Muscle of leg (tissue), 11 donors: ENCODE data around the gene BAD. TPM values are rescaled to one million over a fixed set of nuclear protein-coding genes. Genes with fewer than 3 reads are reported as not detected.
"Not testable (repeated sequence)": the region's sequence is repeated elsewhere in the genome, so short reads cannot be mapped to it uniquely, and the experiment has no call there.

Experiments
- DNase-seq: peaks from one replicate; pipeline ENCODE4 v3.0.0; 2013
- H3K27ac ChIP-seq: one replicate; pipeline ENCODE4 v1.5.1; 2013; ENCODE audit warnings: mild to moderate bottlenecking, low read length, control low read depth
- H3K27me3 ChIP-seq: one replicate; pipeline ENCODE4 v1.6.1; 2013; ENCODE audit warnings: low read length; ENCODE audit not compliant: control insufficient read depth, insufficient read depth
- H3K36me3 ChIP-seq: one replicate; pipeline ENCODE4 v1.6.1; 2013; ENCODE audit warnings: low read length; ENCODE audit not compliant: control insufficient read depth, insufficient read depth
- H3K4me1 ChIP-seq: one replicate; pipeline ENCODE4 v1.6.1; 2013; ENCODE audit warnings: low read length; ENCODE audit not compliant: control insufficient read depth, insufficient read depth
- H3K4me3 ChIP-seq: one replicate; pipeline ENCODE4 v1.5.1; 2013; ENCODE audit warnings: low read length, control low read depth
- H3K9me3 ChIP-seq: replicated peaks from 2 replicates; pipeline ENCODE4 v1.6.1; 2013; ENCODE audit warnings: low read depth, low read length; ENCODE audit not compliant: control insufficient read depth
- WGBS: methylation state at CpG from one replicate; pipeline ENCODE4 v1.1.5; 2013; ENCODE audit warnings: missing lambda C conversion rate; ENCODE audit not compliant: insufficient coverage; 5-methylcytosine and 5-hydroxymethylcytosine counted together
- polyA plus RNA-seq, 8 donors: library from polyadenylated mRNA; unstranded; fragments of 120-200 nt; gene quantifications; one replicate each; pipeline versions ENCODE4 v1.2.1 to v1.2.3, GENCODE V29; 2013; ENCODE audit warnings: inconsistent platforms in 1 of 8, low replicate concordance in 1 of 8; ENCODE audit not compliant: insufficient read length in 8 of 8, insufficient read depth in 1 of 8
- total RNA-seq: library from RNA; stranded (reverse); fragments of 120-200 nt; gene quantifications from one replicate; pipeline ENCODE4 v1.2.4, GENCODE V29; 2013

Gene BAD
- total and polyA plus RNA-seq, 9 donors, result 28.0 to 52.2 (median 35.3) TPM

DNA sequence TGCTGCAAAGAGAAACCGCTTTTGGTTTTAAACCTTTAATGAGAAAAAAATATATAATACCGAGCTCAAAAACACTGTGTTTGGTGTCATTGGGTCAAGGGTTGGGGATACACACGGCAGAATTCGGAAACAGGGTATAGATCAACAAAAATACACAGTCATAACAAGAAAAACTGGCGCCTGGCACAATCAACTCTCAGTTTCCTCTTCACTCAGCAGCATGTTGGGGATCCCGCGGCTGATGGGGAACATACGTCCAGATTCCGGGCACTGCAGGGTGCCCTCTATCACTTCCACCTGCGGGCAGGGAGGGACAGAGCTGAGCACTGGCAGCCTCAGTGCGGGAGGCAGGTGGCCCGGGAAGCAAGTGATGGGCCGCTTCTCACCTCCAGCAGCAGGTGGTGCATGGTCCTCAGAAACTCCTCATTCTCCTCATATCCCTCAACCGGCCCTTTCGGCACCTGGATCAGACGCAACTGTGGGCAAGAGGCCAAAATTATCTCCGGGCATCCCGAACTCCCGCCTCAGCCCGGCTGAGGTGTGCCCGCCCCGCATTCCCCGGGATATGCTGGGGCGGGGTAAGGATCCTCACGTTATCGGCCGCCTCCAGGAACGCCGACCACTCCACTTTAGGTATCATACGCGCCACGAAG, 32.3 kb upstream of the BAD start:
- H3K36me3 ChIP-seq, result peaks cover 45% of the 10 kb centered on the region
- DNase-seq, result peak; percentile 57
- H3K27me3 ChIP-seq, result no peaks in the 10 kb centered on the region
- peak overlapping the region; percentile 100 for H3K27ac ChIP-seq
- H3K4me1 ChIP-seq, result peaks cover 36% of the 10 kb centered on the region
- WGBS, result 1% methylated on average over 26 of the region's 32 CpGs
- no peaks in the 10 kb centered on the region for H3K9me3 ChIP-seq
- H3K4me3 ChIP-seq, result peak overlapping the region; percentile 99

DNA sequence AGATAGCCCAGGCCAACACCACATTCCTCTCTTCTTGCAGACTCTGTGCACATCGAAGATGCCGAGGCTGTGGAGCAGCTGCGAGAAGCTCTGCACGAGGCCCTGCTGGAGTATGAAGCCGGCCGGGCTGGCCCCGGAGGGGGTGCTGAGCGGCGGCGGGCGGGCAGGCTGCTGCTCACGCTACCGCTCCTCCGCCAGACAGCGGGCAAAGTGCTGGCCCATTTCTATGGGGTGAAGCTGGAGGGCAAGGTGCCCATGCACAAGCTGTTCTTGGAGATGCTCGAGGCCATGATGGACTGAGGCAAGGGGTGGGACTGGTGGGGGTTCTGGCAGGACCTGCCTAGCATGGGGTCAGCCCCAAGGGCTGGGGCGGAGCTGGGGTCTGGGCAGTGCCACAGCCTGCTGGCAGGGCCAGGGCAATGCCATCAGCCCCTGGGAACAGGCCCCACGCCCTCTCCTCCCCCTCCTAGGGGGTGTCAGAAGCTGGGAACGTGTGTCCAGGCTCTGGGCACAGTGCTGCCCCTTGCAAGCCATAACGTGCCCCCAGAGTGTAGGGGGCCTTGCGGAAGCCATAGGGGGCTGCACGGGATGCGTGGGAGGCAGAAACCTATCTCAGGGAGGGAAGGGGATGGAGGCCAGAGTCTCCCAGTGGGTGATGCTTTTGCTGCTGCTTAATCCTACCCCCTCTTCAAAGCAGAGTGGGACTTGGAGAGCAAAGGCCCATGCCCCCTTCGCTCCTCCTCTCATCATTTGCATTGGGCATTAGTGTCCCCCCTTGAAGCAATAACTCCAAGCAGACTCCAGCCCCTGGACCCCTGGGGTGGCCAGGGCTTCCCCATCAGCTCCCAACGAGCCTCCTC, 31.4 kb upstream of the BAD start:
- Histone ChIP-seq H3K36me3 (peaks cover 37% of the 10 kb centered on the region), H3K4me1 (peaks cover 36% of the 10 kb centered on the region)
- not testable (repeated sequence) for H3K27ac ChIP-seq, H3K27me3 ChIP-seq, H3K4me3 ChIP-seq, H3K9me3 ChIP-seq, DNase-seq
- 76% methylated on average over 20 of the region's 25 CpGs for WGBS

DNA sequence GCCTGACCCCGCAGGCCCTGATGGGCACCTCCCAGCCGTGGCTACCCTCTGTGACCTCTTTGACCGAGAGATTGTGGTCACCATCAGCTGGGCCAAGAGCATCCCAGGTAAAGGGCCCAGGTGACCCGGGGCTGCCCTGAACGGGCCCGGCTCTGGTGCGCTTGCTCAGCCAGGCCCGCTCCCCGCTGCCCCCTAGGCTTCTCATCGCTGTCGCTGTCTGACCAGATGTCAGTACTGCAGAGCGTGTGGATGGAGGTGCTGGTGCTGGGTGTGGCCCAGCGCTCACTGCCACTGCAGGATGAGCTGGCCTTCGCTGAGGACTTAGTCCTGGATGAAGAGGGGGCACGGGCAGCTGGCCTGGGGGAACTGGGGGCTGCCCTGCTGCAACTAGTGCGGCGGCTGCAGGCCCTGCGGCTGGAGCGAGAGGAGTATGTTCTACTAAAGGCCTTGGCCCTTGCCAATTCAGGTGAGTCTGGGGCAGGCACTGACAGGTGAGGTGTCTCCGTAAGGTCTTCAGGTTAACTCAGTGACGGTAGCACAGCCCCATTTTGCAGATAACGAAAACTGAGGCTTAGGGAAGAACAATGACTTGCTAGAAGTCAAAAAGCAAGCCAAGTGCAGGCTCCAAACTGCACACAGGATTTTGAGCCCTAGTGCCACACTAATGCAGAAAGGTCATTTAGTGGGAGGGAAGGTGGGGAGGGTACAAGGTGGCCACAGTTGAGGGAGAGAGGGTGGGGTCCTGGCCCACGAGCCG, 30.5 kb upstream of the BAD start:
- Histone ChIP-seq H3K36me3 (peaks cover 31% of the 10 kb centered on the region), H3K4me1 (peaks cover 36% of the 10 kb centered on the region), H3K27me3 (no peaks in the 10 kb centered on the region), H3K27ac (no peak overlapping the region), H3K9me3 (no peaks in the 10 kb centered on the region), H3K4me3 (no peak overlapping the region)
- WGBS, result 81% methylated on average over 22 of the region's 24 CpGs
- DNase-seq, result no peak

DNA sequence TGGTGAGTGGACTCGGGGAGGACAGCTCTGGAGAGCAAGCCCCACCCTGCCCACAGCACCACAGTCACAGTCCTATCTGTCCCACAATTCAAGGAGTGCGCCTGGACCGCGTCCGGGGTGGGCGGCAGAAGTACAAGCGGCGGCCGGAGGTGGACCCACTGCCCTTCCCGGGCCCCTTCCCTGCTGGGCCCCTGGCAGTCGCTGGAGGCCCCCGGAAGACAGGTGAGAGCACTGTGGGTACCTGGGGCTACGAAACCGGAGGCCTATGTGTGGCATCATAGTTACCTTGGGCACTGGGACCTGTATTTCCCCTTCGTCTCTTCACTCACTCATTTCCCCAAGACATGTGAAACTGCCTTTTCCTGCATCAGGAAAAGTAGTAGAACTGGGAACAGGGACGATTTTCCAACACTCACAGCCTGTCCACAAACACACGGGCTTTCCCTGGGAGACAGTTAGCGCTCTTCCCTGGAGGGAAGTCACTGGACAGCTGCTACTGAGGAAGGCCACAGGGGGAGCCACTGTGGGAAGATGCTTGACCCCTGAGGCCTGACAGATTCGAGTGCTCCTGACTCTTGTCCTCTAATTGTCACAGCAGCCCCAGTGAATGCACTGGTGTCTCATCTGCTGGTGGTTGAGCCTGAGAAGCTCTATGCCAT, 29.8 kb upstream of the BAD start:
- DNase-seq, result no peak
- H3K9me3 ChIP-seq, result no peaks in the 10 kb centered on the region
- WGBS, result 91% methylated on average over 13 of the region's 19 CpGs
- H3K4me3 ChIP-seq, result no peak overlapping the region
- H3K27ac ChIP-seq, result peak overlapping the region; percentile 79
- peaks cover 32% of the 10 kb centered on the region for H3K4me1 ChIP-seq
- peaks cover 26% of the 10 kb centered on the region for H3K36me3 ChIP-seq
- no peaks in the 10 kb centered on the region for H3K27me3 ChIP-seq

DNA sequence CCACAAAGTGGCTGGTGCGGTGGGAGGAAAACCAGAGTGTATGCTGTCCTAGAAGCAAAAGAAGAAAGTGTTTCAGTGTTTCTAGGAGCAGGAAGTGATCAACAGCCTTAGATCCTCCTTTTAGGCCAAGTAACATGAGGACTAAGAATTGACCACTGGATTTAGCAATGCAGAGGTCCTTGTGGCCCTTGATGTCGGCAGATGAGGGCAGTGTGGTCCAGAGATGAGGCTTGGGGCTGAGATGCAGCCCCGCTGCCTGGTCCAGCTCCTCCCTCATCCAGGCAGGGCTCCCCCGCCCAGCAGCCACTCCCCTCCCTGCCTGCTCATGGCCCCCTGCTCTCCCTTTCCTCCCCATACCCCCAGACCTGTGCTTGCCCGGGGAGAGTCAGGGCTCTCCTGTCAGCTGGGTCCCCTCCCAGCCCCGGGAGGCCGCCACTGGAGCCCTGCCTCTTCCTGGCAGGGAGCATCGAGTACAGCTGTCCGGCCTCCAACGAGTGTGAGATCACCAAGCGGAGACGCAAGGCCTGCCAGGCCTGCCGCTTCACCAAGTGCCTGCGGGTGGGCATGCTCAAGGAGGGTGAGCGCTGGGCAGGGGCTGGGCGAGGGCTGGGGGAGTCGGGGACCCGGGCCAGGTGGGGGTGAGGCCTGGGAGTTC, 29.2 kb upstream of the BAD start:
- DNase-seq, result peak; percentile 79
- no peaks in the 10 kb centered on the region for H3K27me3 ChIP-seq
- 61% methylated on average over 14 of the region's 18 CpGs for WGBS
- peaks cover 26% of the 10 kb centered on the region for H3K4me1 ChIP-seq
- peaks cover 26% of the 10 kb centered on the region for H3K36me3 ChIP-seq
- H3K27ac ChIP-seq, result peak overlapping the region; percentile 79
- H3K9me3 ChIP-seq, result no peaks in the 10 kb centered on the region
- no peak overlapping the region for H3K4me3 ChIP-seq

DNA sequence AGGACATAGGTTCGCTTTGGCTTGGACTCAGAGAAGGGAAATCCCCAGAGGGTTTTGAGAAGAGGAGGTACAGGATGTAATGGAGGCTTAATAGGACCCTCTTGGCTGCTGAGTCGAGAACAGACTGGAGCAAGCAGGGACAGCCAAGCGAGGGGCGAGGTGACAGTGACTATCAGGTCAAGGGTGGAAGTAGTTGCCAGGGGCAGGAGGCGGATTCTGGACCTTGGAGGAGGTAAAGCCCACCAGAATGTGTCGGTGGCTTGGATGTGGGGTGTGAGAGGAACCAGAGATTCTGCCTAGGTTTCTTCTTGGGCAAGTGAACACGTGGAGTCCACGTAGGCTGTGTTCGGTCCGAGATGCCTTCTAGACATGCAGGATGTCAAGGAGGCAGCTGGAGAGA, 28.5 kb upstream of the BAD start:
- peaks cover 26% of the 10 kb centered on the region for H3K36me3 ChIP-seq
- no peak for DNase-seq
- H3K9me3 ChIP-seq, result no peaks in the 10 kb centered on the region
- no peak overlapping the region for H3K4me3 ChIP-seq
- 88% methylated on average over 10 of the region's 10 CpGs for WGBS
- peaks cover 25% of the 10 kb centered on the region for H3K4me1 ChIP-seq
- H3K27ac ChIP-seq, result no peak overlapping the region
- H3K27me3 ChIP-seq, result no peaks in the 10 kb centered on the region

DNA sequence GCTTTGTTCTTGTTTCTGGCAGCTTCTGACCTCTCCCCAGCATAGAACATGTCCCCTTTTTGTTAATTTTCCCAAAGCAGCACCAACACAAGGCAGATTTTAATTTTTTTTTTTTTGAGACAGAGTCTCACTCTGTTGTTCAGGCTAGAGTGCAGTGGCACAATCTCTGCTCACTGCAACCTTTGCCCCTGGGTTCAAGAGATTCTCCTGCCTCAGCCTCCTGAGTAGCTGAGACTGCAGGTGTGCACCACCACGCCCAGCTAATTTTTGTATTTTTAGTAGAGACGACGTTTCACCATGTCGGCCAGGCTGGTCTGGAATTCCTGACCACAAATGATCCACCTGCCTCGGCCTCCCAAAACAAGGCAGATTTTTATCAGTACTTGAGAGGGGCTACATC, 23.3 kb upstream of the BAD start:
- not testable (repeated sequence) for H3K27me3 ChIP-seq, H3K9me3 ChIP-seq, H3K27ac ChIP-seq, H3K4me3 ChIP-seq, DNase-seq, H3K36me3 ChIP-seq
- H3K4me1 ChIP-seq, result peaks cover 20% of the 10 kb centered on the region
- WGBS, result 83% methylated on average over 5 of the region's 5 CpGs

DNA sequence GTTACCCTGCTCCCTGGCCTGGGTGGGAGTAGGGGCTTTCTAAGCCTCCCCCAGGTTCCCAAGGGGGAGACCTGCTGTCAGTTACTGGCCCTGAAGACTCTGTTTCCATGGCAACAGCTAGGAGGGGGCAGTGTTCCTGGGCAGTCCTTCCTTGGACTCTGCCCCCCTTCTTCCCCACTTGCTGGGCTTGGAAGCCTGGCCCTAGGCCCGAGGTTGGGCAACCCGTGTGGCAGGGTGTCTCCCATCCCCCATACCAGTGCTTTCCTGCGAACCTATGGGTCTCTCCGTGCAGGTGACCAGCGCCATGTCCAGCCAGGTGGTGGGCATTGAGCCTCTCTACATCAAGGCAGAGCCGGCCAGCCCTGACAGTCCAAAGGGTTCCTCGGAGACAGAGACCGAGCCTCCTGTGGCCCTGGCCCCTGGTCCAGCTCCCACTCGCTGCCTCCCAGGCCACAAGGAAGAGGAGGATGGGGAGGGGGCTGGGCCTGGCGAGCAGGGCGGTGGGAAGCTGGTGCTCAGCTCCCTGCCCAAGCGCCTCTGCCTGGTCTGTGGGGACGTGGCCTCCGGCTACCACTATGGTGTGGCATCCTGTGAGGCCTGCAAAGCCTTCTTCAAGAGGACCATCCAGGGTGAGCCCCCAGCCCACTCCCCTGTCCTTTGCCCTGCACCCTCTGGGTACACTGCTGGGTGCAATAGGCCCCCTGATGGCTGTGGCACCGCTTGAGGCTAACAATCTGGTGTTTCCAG, 22.6 kb upstream of the BAD start:
- Histone ChIP-seq H3K9me3 (no peaks in the 10 kb centered on the region), H3K27me3 (peaks cover 2% of the 10 kb centered on the region), H3K36me3 (peaks cover 4% of the 10 kb centered on the region), H3K4me1 (peaks cover 20% of the 10 kb centered on the region), H3K4me3 (no peak overlapping the region), H3K27ac (no peak overlapping the region)
- no peak for DNase-seq
- WGBS, result 62% methylated on average over 7 of the region's 15 CpGs

DNA sequence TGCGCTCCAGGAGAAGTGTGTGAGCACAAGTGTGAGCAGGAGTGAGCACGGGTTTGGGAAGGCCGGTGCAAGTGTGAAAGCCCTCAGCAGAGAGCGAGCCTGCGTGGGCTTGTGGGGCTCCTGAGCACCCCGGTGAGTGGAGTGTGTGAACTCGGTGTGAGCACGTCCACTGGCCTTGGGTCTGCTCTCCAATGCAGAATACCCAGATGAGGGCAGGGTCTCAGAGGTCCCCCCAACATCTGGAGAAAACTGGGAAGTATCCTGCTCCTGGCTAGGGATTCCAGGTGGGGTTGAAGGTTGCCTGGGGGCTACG, 22.1 kb upstream of the BAD start:
- DNase-seq, result no peak
- 24% methylated on average over 8 of the region's 9 CpGs for WGBS
- peaks cover 4% of the 10 kb centered on the region for H3K36me3 ChIP-seq
- H3K27ac ChIP-seq, result no peak overlapping the region
- H3K4me1 ChIP-seq, result peaks cover 20% of the 10 kb centered on the region
- H3K9me3 ChIP-seq, result no peaks in the 10 kb centered on the region
- H3K4me3 ChIP-seq, result peak overlapping the region; percentile 55
- H3K27me3 ChIP-seq, result peaks cover 7% of the 10 kb centered on the region
